ENCODE measurements around the gene CATSPER1.

GRCh38 chr11:65981101-65981740 is 45.1 kb downstream of the CATSPER1 start:
- TF ChIP-seq CTCF (IDR thresholded peaks at IDR 0.05) (no peak), POLR2A (IDR thresholded peaks at IDR 0.05) (no peak)

All from adrenal gland (tissue), 5 donors.